ENCODE data around the gene NARS2. TPM values are rescaled to one million over a fixed set of nuclear protein-coding genes. Genes with fewer than 3 reads are reported as not detected.

The NARS2 gene
- polyA plus RNA-seq, 3 donors from 2014 or later, result 4.8 to 12.2 (median 8.4) TPM

GRCh38 chr11:78547931-78548705 is 26.5 kb downstream of the NARS2 start:
- no peak overlapping the region for H3K27ac Mint-ChIP-seq
- no peak overlapping the region for H3K4me3 Mint-ChIP-seq
- H3K36me3 Mint-ChIP-seq, result peaks cover 0 to 9% (median 3%) of the 10 kb centered on the region in 3 donors
- no peak for DNase-seq
- H3K27me3 Mint-ChIP-seq (ENCODE audit: low read depth in 3 of 3), result no peaks in the 10 kb centered on the region
- no peaks in the 10 kb centered on the region for H3K9me3 Mint-ChIP-seq
- H3K4me1 Mint-ChIP-seq, result peaks cover 0 to 1% of the 10 kb centered on the region in 2 donors

GRCh38 chr11:78542007-78542406 is 32.7 kb downstream of the NARS2 start:
- Mint-ChIP-seq H3K9me3 (no peaks in the 10 kb centered on the region), H3K36me3 (peaks cover 0 to 17% (median 12%) of the 10 kb centered on the region in 3 donors), H3K27ac (no peak overlapping the region), H3K27me3 (ENCODE audit: low read depth in 3 of 3) (no peaks in the 10 kb centered on the region), H3K4me1 (no peaks in the 10 kb centered on the region), H3K4me3 (no peak overlapping the region)
- DNase-seq, result no peak

GRCh38 chr11:78541537-78541936 is 33.1 kb downstream of the NARS2 start:
- Mint-ChIP-seq H3K36me3 (peaks cover 0 to 19% (median 14%) of the 10 kb centered on the region in 3 donors), H3K27ac (no peak overlapping the region)

DNA sequence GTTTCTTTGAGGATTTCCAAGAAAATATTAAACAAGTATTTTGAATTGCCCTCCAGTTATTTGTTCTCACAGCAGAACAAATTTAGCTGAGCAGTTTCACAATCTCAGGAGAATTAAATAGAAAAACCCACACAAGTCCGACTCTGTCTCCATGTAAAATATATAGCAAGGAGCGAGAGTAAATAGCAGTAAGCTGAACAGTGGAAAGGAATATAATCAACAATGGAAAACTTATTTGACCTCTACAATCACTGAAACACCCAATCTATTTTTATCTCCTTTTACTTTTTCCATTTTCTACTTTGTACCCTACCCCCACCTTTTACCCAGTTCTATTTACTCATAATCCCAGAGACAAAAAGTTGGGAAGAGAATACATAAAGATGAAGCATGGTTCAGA is 34.4 kb downstream of the NARS2 start:
- Mint-ChIP-seq H3K36me3 (peaks cover 0 to 19% (median 14%) of the 10 kb centered on the region in 3 donors), H3K27me3 (ENCODE audit: low read depth in 3 of 3) (no peaks in the 10 kb centered on the region), H3K9me3 (no peaks in the 10 kb centered on the region), H3K4me3 (no peak overlapping the region), H3K4me1 (no peaks in the 10 kb centered on the region), H3K27ac (no peak overlapping the region)
- DNase-seq, result no peak

More at GRCh38 chr11:78541537-78541936, 33.1 kb downstream of the NARS2 start:
- H3K9me3 Mint-ChIP-seq, result no peaks in the 10 kb centered on the region
- no peak overlapping the region for H3K4me3 Mint-ChIP-seq
- H3K27me3 Mint-ChIP-seq (ENCODE audit: low read depth in 3 of 3), result no peaks in the 10 kb centered on the region
- DNase-seq, result no peak
- H3K4me1 Mint-ChIP-seq, result no peaks in the 10 kb centered on the region

- Mint-ChIP-seq H3K27me3 (ENCODE audit: low read depth in 3 of 3) (no peaks in the 10 kb centered on the region), H3K9me3 (no peaks in the 10 kb centered on the region), H3K4me1 (no peaks in the 10 kb centered on the region), H3K27ac (no peak overlapping the region), H3K4me3 (no peak overlapping the region), H3K36me3 (peaks cover 0 to 19% (median 14%) of the 10 kb centered on the region in 3 donors)
- no peak for DNase-seq
These were observed 35.2 kb downstream of the NARS2 start for GRCh38 chr11:78539506-78539905.

- Mint-ChIP-seq H3K36me3 (peaks cover 0 to 15% (median 10%) of the 10 kb centered on the region in 3 donors), H3K27ac (no peak overlapping the region), H3K27me3 (ENCODE audit: low read depth in 3 of 3) (no peaks in the 10 kb centered on the region), H3K9me3 (no peaks in the 10 kb centered on the region), H3K4me3 (no peak overlapping the region), H3K4me1 (no peaks in the 10 kb centered on the region)
- no peak for DNase-seq
These were observed 37.7 kb downstream of the NARS2 start for GRCh38 chr11:78536933-78537332.

DNA sequence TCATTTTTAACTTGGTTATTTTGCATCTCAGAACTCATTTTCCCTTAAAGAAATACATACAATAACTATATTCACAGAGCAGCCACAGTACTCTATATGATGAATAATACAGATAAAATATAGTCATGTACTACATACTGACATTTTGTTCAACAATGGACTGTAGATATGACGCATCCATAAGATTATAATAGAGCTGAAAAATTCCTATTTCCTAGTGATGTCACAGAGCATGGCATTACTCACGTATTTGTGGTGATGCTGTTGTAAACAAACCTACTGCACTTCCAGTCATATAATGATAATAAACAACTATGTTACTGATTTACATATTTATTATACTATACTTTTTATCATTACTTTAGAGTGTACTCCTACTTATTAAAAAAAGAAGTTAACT is 38.7 kb downstream of the NARS2 start:
- H3K4me1 Mint-ChIP-seq, result no peaks in the 10 kb centered on the region
- H3K9me3 Mint-ChIP-seq, result no peaks in the 10 kb centered on the region
- H3K27ac Mint-ChIP-seq, result no peak overlapping the region
- H3K36me3 Mint-ChIP-seq, result peaks cover 0 to 14% (median 10%) of the 10 kb centered on the region in 3 donors
- no peak for DNase-seq
- H3K4me3 Mint-ChIP-seq, result no peak overlapping the region
- no peaks in the 10 kb centered on the region for H3K27me3 Mint-ChIP-seq (ENCODE audit: low read depth in 3 of 3)

DNA sequence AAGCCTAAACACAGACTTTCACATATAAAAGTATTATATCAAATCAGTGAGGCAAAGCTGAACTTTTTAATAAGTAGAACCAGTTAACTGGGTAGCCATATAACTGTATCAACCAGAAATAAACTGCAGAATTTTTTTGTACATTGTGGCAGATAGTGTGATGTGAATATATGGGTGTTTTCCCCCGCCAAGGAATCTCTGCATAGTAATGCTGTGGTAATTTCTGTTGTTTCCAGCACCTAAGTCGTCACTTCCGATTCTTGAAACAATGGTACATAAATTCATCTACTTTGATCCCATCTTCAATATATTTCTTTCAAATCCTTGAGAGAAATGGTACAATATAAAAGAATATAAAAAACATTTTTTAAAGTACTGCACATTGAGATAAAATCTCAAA is 39.6 kb downstream of the NARS2 start:
- H3K36me3 Mint-ChIP-seq, result peaks cover 0 to 14% (median 10%) of the 10 kb centered on the region in 3 donors
- H3K4me1 Mint-ChIP-seq, result no peaks in the 10 kb centered on the region
- H3K4me3 Mint-ChIP-seq, result no peak overlapping the region
- no peaks in the 10 kb centered on the region for H3K9me3 Mint-ChIP-seq
- no peak for DNase-seq
- H3K27ac Mint-ChIP-seq, result no peak overlapping the region
- no peaks in the 10 kb centered on the region for H3K27me3 Mint-ChIP-seq (ENCODE audit: low read depth in 3 of 3)

DNA sequence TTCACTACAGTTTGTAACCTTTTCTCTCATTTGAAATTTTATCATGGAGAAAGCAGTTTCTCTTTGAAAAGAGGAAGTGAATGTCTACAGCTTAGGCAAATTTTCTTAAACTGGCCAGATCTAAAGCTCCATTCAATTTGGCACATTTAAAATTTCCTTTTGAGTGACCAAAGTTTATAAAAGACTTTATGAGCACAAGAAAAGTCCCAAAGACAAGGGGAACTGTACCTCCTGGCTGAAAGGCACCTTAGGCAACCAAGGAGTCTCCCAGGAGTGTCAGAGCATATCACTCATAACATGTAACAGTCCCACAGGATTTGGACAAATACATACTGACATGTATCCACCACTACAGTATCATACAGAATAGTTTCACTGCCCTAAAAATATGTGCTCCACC is 41.3 kb downstream of the NARS2 start:
- Mint-ChIP-seq H3K9me3 (no peaks in the 10 kb centered on the region), H3K27ac (peak overlapping the region in 1 of 6 donors; percentile 33), H3K4me1 (no peaks in the 10 kb centered on the region), H3K4me3 (no peak overlapping the region), H3K36me3 (peaks cover 0 to 13% (median 9%) of the 10 kb centered on the region in 3 donors), H3K27me3 (ENCODE audit: low read depth in 3 of 3) (no peaks in the 10 kb centered on the region)
- no peak for DNase-seq

DNA sequence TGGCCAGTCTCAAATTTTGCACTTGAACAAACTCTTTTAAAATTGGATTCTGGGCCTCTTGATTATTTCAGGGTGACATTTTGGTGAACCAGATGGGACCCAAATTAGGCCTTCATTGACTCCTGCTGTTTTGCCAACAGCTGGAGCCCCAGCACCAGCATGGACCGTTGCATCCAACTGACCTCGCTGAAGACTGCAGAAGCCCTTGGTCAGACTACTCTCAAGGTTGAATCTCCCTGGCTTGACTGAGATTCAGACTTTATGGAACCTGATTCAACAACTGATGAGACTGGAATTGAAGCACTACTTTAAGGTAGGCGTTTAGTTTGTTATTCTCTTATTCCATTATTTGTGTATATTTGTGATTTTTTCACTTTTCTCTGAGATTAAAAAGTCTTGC is 41.7 kb downstream of the NARS2 start:
- Mint-ChIP-seq H3K4me3 (no peak overlapping the region), H3K4me1 (no peaks in the 10 kb centered on the region)

GRCh38 chr11:78526497-78527146 is 48.0 kb downstream of the NARS2 start:
- Mint-ChIP-seq H3K9me3 (no peaks in the 10 kb centered on the region), H3K4me3 (no peak overlapping the region), H3K36me3 (peaks cover 0 to 11% (median 0%) of the 10 kb centered on the region in 3 donors), H3K4me1 (no peaks in the 10 kb centered on the region), H3K27ac (no peak overlapping the region), H3K27me3 (ENCODE audit: low read depth in 3 of 3) (no peaks in the 10 kb centered on the region)
- no peak for DNase-seq

More for the DNA sequence above, 41.7 kb downstream of the NARS2 start:
- H3K27ac Mint-ChIP-seq, result peak overlapping the region in 1 of 6 donors; percentile 33
- peaks cover 0 to 9% (median 5%) of the 10 kb centered on the region in 3 donors for H3K36me3 Mint-ChIP-seq
- H3K9me3 Mint-ChIP-seq, result no peaks in the 10 kb centered on the region
- no peak for DNase-seq
- H3K27me3 Mint-ChIP-seq (ENCODE audit: low read depth in 3 of 3), result no peaks in the 10 kb centered on the region

GRCh38 chr11:78525720-78526119 is 48.9 kb downstream of the NARS2 start:
- Mint-ChIP-seq H3K4me3 (no peak overlapping the region), H3K27me3 (ENCODE audit: low read depth in 3 of 3) (no peaks in the 10 kb centered on the region), H3K9me3 (no peaks in the 10 kb centered on the region), H3K27ac (no peak overlapping the region), H3K4me1 (no peaks in the 10 kb centered on the region), H3K36me3 (peaks cover 0 to 9% (median 0%) of the 10 kb centered on the region in 3 donors)
- no peak for DNase-seq

GRCh38 chr11:78520230-78520629 is 54.4 kb downstream of the NARS2 start:
- H3K4me1 Mint-ChIP-seq, result no peaks in the 10 kb centered on the region
- DNase-seq, result no peak
- peaks cover 0 to 8% (median 3%) of the 10 kb centered on the region in 3 donors for H3K36me3 Mint-ChIP-seq
- H3K9me3 Mint-ChIP-seq, result peaks cover 0 to 2% (median 0%) of the 10 kb centered on the region in 6 donors
- H3K4me3 Mint-ChIP-seq, result no peak overlapping the region
- no peak overlapping the region for H3K27ac Mint-ChIP-seq
- peaks cover 0 to 2% (median 0%) of the 10 kb centered on the region in 3 donors for H3K27me3 Mint-ChIP-seq (ENCODE audit: low read depth in 3 of 3)

GRCh38 chr11:78516281-78516680 is 58.4 kb downstream of the NARS2 start:
- peaks cover 0 to 8% (median 3%) of the 10 kb centered on the region in 3 donors for H3K36me3 Mint-ChIP-seq
- H3K9me3 Mint-ChIP-seq, result peaks cover 0 to 3% (median 0%) of the 10 kb centered on the region in 6 donors
- DNase-seq, result no peak
- H3K27me3 Mint-ChIP-seq (ENCODE audit: low read depth in 3 of 3), result peaks cover 0 to 2% (median 1%) of the 10 kb centered on the region in 3 donors
- no peak overlapping the region for H3K27ac Mint-ChIP-seq
- no peak overlapping the region for H3K4me3 Mint-ChIP-seq
- H3K4me1 Mint-ChIP-seq, result no peaks in the 10 kb centered on the region

Data from immature natural killer cell (primary cell).